ENCODE measurements around the gene RPH3AL.

GRCh38 chr17:300881-301280 is 51.7 kb downstream of the RPH3AL start:
- TF ChIP-seq YY1 (tag by site-specific recombination; IDR thresholded peaks at IDR 0.05) (no peak), ZNF324 (tag by site-specific recombination; IDR thresholded peaks at IDR 0.05) (no peak), ZNF660 (tag by site-specific recombination; IDR thresholded peaks at IDR 0.05) (no peak), TCF7L2 (IDR thresholded peaks at IDR 0.05; ENCODE audit: borderline replicate concordance, low read depth, low read length) (no peak), ZNF175 (tag by site-specific recombination; IDR thresholded peaks at IDR 0.05) (no peak), ZNF510 (tag by site-specific recombination; IDR thresholded peaks at IDR 0.05; ENCODE audit: insufficient replicate concordance) (no peak), ZNF239 (tag by site-specific recombination; IDR thresholded peaks at IDR 0.05) (no peak), ZFP69B (tag by site-specific recombination; IDR thresholded peaks at IDR 0.05) (no peak), ZNF37A (tag by site-specific recombination; IDR thresholded peaks at IDR 0.05) (no peak)
- TF ChIP-seq, protein P1, sequence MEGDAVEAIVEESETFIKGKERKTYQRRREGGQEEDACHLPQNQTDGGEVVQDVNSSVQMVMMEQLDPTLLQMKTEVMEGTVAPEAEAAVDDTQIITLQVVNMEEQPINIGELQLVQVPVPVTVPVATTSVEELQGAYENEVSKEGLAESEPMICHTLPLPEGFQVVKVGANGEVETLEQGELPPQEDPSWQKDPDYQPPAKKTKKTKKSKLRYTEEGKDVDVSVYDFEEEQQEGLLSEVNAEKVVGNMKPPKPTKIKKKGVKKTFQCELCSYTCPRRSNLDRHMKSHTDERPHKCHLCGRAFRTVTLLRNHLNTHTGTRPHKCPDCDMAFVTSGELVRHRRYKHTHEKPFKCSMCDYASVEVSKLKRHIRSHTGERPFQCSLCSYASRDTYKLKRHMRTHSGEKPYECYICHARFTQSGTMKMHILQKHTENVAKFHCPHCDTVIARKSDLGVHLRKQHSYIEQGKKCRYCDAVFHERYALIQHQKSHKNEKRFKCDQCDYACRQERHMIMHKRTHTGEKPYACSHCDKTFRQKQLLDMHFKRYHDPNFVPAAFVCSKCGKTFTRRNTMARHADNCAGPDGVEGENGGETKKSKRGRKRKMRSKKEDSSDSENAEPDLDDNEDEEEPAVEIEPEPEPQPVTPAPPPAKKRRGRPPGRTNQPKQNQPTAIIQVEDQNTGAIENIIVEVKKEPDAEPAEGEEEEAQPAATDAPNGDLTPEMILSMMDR (tag by site-specific recombination; IDR thresholded peaks at IDR 0.05) = no peak
- TF ChIP-seq, protein P2, sequence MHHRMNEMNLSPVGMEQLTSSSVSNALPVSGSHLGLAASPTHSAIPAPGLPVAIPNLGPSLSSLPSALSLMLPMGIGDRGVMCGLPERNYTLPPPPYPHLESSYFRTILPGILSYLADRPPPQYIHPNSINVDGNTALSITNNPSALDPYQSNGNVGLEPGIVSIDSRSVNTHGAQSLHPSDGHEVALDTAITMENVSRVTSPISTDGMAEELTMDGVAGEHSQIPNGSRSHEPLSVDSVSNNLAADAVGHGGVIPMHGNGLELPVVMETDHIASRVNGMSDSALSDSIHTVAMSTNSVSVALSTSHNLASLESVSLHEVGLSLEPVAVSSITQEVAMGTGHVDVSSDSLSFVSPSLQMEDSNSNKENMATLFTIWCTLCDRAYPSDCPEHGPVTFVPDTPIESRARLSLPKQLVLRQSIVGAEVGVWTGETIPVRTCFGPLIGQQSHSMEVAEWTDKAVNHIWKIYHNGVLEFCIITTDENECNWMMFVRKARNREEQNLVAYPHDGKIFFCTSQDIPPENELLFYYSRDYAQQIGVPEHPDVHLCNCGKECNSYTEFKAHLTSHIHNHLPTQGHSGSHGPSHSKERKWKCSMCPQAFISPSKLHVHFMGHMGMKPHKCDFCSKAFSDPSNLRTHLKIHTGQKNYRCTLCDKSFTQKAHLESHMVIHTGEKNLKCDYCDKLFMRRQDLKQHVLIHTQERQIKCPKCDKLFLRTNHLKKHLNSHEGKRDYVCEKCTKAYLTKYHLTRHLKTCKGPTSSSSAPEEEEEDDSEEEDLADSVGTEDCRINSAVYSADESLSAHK (tag by site-specific recombination; IDR thresholded peaks at IDR 0.05) = no peak
